Heart left ventricle (tissue), 13 donors: ENCODE data around the gene USP48.
"Not testable (repeated sequence)": the region's sequence is repeated elsewhere in the genome, so short reads cannot be mapped to it uniquely, and the experiment has no call there.

Experiments
- CTCF ChIP-seq, 12 donors: fragments of 200-600 bp; sonication (generic) in 4 of 12; IDR thresholded peaks; one replicate each; pipeline versions ENCODE4 v1.5.0 to v1.8.0; 2018 to 2022; ENCODE audit warnings: antibody characterized with exemption in 12 of 12, mild to moderate bottlenecking in 5 of 12
- POLR2A ChIP-seq, 2 donors: fragments of 450-650 bp; IDR thresholded peaks; one replicate each; pipeline ENCODE4 v1.6.1; 2017; ENCODE audit warnings: antibody characterized with exemption in 2 of 2, mild to moderate bottlenecking in 2 of 2, moderate library complexity in 2 of 2
- donor health status: ischemic (EF 13 %, LVEDD 7.1; RV severe dilation, severe dysfunction).
- donor health status: DM: no; HTN: yes; CAD: no.
- donor health status: DM: no; HTN: no; CAD: no.
- donor health status: ischemic (EF 25% LVEDD 6.9; RV normal size, moderate dysfunction).
- donor health status: ischemic (EF 25% LVEDD 5.7; RV mildly dilated, moderate dysfunction).
- donor health status: ischemic (EF 35%, LVEDD 5.7; RV mildly dilated, moderate dysfunction).
- donor health status: nonischemic (EF 11% LVEDD 7.7; RV severe dilation, severe dysfunction).
- donor health status: DM: yes; HTN: yes; CAD: no.
- donor health status: PGD.
- donor health status: ischemic (EF 29% LVEDD 5.4; RV normal size, mild dysfunction).
- donor health status: nonischemic (EF 23%, LVEDD 6.1; RV moderate dilation, normal function).

GRCh38 chr1:21631590-21631943 lies 151.4 kb downstream of the USP48 start:
- not testable (repeated sequence) for TF ChIP-seq POLR2A, CTCF (IDR thresholded peaks at IDR 0.05)
